NCI-H2227 (cell line): ENCODE data around the gene CTU1.

Experiments used
- DNase-seq: peaks from one replicate; lab custom pipeline; 2025; ENCODE audit not compliant: unreplicated experiment; lab: John Stamatoyannopoulos, UW

CTU1 gene

DNA sequence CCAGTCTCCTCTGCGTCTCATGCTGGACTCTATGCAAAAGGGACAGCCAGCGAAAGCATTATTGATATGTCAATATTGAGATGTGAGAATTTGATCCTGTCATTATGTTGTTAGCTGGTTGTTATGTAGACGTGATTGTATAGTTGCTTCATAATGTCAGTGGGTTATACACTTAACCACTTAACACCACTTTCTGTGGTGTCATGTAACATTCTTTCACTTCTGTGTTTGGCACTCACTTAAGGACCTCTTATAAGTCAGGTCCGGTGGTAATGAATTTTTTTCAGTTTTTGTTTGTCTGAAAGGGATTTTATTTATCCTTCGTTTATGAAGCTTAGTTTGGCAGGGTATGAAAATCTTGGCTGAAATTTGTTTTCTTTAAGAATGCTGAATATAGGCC, 26.8 kb upstream of the CTU1 start:
- no peak for DNase-seq

DNA sequence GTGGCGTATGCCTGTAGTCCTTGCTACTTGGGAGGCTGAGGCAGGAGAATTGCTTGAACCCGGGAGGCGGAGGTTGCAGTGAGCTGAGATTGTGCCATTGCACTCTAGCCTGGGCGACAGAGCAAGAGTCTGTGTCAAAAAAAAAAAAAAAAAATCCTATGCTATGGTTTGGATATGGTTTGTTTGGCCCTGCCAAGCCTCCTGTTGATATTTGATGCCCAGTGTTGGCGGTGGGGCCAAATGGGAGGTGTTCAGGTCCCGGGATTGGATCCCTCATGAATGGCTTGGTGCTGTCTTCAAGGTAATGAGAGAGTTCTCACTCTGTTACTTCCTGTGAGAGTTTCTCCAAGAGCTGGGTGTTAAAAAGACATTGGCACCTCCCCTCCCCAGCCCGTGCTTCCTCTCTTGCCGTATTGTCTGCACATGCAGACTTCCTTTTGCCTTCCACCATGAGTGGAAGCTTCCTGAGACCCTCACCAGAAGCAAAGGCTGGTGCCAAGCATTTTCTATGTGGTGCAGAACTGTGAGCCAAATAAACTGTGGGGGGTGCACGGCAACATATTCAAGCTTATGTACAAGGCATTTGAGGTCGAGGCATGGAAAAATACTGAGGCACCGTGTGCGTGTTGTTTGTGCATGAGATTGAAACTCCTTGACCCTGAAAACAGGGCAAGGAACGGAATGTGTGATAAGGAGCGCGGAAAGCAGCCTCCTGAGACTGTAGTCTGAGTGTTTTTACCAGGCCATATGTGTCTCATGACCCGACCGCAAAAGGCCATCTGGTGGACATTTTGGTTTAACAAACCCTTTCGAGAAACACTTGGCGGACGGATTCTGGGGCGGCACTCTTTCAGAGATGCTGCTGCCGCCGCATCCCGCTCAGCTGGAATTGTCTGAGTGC, 23.8 kb upstream of the CTU1 start:
- DNase-seq: peak; percentile 63

DNA sequence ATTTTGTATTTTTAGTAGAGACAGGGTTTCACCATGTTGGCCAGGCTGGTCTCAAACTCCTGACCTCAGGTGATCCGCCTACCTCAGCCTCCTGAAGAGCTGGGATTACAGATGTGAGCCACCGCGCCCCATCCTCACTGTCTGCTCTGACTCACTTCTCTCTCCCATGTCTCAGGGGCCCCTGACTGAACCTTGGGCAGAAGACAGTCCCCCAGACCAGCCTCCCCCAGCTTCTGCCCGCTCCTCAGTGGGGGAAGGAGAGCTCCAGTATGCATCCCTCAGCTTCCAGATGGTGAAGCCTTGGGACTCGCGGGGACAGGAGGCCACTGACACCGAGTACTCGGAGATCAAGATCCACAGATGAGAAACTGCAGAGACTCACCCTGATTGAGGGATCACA, 21.5 kb upstream of the CTU1 start:
- no peak for DNase-seq

DNA sequence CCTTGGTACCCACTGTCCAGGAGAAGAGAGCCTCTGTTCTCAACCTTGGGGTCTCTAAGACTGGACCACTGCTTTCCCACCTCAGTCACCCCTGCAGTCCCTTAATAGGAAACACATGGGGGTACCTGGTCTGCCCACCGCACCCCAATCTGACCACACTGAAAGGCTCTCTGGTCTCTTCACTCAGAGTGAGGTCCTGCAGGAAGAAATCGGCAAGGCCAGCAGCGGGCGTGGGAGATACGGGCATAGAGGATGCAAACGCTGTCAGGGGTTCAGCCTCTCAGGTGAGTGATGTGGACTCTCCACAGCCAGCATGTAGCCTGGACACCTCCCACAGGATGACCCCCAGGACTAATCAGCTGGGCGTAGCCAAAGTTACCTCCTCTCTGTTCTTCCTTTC, 20.0 kb upstream of the CTU1 start:
- DNase-seq: no peak

DNA sequence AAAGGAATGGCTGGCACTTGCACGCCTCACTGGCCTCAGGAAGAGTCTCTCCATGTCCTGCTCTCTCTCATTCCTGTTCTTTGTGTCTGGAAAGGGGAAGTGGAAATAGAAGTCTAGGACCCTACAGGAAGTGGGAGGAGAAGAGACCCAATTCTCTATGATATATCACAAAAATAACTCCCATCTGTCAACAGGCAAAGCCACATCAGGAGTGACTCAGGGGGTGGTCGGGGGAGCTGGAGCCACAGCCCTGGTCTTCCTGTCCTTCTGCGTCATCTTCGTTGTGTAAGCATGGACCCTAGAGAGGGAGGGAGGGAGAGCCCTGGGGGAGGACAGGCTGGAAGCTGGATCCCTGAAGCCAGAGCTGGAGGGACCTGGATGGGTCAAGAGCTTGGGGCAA, 19.5 kb upstream of the CTU1 start:
- no peak for DNase-seq

DNA sequence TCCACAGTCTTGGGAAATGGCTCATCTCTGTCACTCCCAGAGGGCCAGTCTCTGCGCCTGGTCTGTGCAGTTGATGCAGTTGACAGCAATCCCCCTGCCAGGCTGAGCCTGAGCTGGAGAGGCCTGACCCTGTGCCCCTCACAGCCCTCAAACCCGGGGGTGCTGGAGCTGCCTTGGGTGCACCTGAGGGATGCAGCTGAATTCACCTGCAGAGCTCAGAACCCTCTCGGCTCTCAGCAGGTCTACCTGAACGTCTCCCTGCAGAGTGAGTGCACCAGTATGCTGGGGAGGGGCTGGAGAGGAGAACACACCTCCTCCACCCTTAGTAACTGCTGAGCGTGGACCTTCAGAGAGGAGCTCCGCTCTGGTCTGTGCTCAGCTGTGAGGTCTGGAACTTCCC, 18.8 kb upstream of the CTU1 start:
- no peak for DNase-seq

DNA sequence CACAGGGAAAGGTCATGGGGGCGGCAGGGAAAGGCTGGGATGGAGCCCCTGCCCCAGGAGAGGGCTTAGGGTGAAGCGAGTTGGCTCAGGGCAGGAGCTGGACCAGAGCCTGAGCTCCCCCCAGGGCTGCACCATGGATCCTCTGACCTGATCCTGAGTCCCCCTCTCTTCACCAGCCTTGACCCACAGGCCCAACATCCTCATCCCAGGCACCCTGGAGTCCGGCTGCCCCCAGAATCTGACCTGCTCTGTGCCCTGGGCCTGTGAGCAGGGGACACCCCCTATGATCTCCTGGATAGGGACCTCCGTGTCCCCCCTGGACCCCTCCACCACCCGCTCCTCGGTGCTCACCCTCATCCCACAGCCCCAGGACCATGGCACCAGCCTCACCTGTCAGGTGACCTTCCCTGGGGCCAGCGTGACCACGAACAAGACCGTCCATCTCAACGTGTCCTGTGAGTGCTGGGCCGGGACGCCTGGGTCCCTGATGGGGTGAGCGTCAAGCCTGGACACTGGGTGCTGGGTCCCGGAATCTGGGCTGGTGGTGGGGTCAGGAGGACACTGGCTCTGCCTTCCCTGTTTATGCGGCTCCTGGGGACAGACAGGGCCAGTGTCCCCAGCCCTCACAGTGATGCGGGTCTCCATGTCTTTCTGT, 17.3 kb upstream of the CTU1 start:
- no peak for DNase-seq

DNA sequence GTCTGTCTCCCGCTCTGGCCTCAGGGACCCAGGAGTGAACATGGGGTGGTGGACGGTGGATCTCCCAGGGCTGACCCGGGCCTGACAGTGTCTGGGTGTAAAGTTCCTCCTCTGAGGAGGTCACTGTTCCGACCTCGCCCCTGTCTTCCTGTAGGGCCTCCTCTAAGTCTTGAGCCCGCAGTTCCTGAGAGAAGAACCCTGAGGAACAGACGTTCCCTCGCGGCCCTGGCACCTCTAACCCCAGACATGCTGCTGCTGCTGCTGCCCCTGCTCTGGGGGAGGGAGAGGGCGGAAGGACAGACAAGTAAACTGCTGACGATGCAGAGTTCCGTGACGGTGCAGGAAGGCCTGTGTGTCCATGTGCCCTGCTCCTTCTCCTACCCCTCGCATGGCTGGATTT, 16.5 kb upstream of the CTU1 start, which contains the start of gene SIGLEC9:
Gene SIGLEC9 (plus strand): TSS at position 178 of the 400 bp plus-strand sequence. CDS start 69 bp downstream, at position 247.
- DNase-seq: no peak

DNA sequence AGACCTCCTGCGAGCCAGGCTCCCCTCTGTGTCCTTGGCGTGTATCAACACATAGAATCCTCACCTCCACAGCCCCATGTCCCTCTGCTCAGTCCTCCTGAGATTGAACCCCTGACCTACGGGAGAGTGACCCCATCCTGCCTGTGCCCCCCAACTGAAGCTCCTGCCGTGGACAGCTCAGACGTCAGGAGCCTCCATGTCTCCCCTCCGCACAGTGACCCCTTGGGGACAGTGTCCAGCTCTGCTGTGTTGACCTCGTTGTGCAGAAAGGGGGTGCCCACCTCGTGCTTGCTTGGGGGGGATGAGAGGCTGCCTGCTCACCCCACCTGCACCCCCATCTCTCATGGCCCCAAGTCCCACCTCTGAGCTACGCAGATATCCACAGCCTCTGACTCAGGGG, 16.0 kb upstream of the CTU1 start:
- DNase-seq: no peak

DNA sequence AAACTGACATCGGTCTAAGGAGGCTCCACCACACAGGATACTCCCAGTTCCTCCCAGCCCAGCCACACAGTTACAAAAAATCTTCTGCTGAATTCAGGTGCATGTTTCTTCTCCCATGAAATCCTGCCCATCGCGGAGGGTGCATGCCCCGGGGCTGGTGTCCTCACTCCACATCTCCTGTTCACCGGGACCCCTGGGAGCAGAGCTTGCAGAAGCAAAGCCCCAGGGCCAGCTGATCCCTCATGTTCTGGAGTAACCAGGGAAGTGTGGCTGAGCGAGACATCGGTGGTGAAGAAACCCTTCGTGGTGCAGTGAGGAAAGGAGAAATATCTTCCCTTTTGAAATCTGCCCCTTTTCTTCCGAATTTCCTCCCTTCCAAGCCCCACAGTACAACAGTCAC, 15.6 kb upstream of the CTU1 start:
- no peak for DNase-seq

DNA sequence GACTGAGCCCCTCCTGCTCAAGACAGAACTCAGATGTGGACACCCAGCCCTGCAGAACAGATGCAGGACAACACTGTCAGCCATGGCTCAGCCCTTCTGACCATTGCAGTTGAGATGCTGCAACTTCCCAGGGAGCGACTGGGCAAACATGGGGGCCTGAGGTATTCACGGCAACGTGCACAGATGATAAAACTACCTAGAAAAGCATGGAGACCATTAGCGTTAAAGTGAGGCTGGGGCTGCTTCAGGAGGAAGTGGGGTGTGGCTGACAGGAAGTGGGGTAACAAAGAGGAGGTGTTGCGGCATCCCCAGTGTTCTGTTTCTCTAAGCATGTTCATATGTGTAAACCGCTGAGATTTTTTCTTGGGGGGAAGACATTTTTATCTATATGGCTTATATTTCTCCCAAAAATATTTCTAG, 15.2 kb upstream of the CTU1 start:
- no peak for DNase-seq

DNA sequence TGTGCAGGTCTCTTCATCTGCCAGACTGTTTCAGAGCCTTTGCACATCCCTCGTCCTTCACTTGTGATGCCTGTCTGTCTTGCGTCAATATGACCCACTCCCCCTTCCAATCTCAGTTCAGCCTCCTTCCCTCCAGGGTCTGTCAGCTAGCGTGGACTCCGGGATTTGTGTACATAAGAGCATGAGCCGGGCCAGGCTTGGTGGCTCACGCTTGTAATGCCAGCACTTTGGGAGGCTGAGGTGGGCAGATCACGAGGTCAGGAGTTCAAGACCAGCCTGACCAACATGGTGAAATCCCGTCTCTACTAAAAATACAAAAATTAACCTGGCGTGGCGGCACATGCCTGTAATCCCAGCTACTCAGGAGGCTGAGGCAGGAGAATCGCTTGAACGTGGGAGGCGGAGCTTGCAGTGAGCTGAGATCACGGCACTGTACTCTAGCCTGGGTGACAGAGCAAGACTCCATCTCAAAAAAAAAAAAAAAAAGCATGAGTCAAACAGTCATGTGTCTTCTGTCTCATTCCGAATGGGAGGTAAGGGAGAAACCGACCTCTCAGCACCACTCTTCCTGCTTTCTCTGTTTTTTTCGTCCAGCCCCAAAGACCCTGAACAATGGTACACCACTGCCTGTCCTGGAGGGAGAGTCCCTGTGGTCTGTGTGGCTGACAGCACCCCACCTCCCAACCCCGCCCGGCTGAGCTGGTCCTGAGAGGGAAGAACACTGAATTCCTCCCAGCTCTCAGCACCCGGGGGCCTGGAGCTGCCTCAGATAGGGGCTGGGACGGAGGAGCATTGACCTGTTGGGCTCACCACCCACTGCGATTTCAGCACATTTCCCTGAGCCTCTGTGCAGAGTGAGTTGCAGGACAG, 14.1 kb upstream of the CTU1 start:
- no peak for DNase-seq

DNA sequence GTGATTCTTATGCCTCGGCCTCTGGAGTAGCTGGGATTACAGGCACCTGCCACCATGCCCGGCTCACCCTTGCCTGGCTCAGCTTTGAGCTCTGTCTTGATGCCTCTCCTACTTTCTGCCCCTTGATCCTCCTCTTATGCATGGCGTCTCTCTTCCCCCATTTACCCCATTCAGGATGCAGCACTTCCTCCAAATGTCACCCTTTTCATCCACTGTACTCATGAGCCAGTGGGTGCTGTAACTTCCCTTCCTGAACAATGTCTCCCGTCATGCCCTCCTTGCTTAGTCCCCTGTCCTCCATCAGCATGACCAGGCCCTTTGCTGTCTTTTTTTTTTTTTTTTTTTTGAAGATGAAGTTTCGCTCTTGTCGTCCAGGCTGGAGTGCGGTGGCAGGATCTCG, 13.0 kb upstream of the CTU1 start:
- no peak for DNase-seq

DNA sequence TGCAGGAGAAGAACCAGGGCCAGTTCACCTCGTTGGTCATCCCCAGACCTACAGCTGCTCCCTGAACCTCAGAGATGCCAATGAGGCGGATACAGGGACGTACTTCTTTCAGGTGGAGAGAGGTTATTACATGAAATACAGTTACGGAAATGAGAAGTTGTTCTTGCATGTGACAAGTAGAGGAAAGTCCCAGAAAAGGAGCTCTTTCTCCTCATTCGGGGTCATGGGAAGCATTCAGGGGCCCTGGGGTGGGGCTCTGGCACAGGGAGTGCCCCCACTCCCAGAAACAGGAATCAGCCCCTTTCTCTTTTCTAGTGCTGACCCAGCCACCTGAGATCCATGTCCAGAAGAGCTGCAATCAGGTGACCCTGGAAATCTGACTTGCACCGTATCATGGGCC, 12.0 kb upstream of the CTU1 start:
- no peak for DNase-seq

DNA sequence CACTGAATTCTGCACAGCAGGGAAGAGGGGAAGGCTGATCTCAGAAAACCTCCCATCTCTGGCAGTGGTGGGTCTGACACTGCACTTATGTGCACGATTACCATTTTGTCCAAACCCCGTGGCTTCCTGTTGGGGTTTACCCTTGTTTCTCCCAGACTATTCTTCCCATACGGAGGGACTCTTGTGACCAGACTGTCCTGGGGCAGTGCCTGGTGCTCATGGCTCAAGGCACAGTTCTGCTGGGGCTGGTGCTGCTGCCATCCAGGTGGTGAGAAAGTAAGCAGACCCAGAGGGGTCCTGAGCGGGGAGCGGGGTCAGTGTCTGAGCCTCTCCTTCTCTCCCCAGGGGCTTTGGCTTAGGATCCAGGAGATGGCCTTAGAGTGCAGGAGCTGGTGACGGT, 11.4 kb upstream of the CTU1 start:
- no peak for DNase-seq

DNA sequence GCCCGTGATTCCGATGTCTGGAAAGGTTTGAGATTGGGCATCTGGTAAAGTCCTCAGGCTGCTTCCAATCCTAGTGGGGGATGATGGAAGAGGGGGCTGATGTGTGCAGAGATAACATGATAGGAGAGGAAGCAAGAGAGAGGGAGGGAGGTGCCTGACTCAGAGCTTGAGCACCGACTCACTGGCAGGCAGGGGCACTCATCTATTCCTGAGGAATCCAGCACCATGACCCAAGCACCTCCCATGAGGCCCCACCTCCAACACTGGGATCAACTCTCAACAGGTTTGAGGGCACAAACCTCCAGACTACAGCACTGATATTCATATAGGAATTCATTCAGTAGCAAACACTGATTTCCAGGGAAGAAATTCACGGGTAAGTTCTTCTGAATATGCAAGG, 10.9 kb upstream of the CTU1 start:
- no peak for DNase-seq

DNA sequence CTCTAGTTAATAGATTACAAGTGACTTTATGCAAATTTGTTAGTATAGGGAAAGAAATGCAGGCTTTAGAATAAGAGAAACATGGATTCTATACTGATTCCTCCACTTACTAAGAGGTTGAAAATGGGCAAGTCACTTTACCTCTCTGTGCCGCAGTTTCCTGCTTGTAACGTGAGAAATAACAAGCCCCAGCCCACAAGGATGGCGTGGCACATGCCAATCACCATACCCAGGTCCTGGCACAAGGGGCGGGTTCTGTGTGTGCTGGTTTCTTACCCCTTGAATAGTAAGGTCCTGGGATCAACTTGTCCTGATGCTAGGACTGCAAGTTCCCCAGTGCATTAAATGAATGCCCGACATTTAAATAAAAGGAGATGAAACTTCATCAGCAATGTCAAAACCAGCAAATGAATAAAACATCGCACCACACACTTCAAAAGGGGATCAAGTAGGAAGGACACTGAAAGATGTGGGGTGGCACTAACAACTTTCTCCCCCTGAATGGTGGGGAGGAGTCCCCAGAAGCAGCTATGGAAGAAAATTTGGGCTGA, 8.6 kb upstream of the CTU1 start:
- DNase-seq: no peak

DNA sequence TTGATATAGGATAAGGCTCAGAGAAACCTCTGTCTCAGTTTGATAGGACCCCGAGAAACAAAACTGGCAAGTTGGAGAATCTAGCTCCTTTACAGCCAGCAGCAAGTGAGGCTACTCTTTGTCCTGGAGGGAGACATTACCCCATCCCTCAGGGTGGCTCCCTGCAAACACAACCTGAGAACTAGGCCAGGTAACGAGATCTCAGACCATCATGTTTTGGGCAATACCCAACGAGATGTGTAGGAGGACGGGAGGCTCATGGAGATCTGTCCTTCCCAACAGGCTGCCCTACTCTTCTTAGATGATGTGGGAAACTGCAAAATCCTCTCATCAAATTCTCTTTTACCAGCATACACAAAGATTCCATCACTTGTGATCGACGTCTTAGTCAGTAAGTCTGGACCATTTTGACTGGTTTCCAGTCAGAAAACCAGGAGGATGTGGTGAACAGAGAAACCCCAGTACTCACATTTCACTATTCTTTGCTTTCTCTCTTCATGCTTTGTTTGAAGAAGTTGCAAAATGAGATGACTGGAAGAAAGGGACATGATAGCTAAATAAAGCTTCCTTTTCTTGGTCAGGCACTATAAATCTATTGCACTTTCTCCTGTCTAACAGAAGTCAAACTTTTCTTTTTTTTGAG, 6.0 kb upstream of the CTU1 start:
- no peak for DNase-seq

DNA sequence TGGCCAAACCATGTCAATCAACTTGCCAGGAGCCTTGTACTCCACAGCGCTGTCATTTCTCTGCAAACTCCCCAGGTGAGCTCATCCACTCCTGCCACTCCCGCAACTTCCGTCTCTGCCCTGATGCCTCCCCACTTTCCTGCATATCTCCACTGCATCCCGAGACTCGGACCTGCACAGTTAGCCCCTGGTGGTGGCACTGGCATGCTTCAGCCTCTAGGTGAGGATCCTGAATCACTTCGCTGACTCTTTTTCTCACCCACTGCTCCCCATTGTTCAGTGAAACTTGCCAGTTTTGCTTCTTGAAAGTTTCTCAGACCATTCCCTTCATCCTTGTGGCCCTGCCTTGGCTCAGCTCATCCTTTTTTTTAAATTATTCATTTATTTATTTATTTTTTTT, 3.4 kb upstream of the CTU1 start:
- DNase-seq: no peak

DNA sequence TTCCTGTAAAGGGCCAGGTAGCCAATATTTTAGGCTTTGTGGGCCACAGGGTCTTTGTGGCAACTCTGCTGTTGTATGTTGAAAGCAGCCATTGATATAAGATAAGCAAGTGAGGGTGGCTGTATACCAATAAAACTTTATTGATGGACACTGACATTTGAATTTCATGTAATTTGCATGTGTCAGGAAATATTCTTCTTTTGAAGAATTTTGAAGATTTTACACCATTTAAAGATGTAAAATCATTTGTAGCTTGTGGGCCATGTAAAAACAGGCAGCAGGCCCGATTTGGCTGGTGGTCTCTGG, 2.4 kb upstream of the CTU1 start:
- DNase-seq: no peak

DNA sequence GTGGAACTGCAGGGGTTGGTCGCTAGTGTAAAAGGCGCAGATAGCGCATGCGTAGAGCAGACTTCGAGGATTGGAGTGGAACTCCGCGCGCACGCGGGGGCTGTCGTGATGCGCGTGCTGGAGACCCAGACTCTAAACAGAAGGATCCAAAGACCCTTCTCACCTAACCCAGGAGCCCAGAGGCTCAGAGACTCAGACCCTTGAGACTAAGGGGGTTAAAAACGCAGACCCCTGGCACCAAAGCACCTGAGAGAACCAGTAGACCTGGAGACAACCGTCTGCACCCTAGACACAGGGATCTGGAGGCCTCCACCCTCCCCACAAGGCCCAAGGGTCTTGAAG, 567 bp upstream of the CTU1 start:
- DNase-seq: peak; percentile 84
